NT2/D1 (cell line): Measurements from ENCODE around the gene MORN5.

Experiments
- SUZ12 ChIP-seq: IDR thresholded peaks from 2 replicates; pipeline ENCODE4 v1.6.1; 2011; ENCODE audit not compliant: insufficient read length, insufficient read depth; ENCODE audit errors: extremely low read depth
- YY1 ChIP-seq: IDR thresholded peaks from 2 replicates; pipeline ENCODE4 v1.6.1; 2011; ENCODE audit not compliant: insufficient read length, insufficient read depth
- ZNF274 ChIP-seq: IDR thresholded peaks from 2 replicates; pipeline ENCODE4 v1.6.1; 2011; ENCODE audit warnings: mild to moderate bottlenecking, low read depth, low read length

DNA sequence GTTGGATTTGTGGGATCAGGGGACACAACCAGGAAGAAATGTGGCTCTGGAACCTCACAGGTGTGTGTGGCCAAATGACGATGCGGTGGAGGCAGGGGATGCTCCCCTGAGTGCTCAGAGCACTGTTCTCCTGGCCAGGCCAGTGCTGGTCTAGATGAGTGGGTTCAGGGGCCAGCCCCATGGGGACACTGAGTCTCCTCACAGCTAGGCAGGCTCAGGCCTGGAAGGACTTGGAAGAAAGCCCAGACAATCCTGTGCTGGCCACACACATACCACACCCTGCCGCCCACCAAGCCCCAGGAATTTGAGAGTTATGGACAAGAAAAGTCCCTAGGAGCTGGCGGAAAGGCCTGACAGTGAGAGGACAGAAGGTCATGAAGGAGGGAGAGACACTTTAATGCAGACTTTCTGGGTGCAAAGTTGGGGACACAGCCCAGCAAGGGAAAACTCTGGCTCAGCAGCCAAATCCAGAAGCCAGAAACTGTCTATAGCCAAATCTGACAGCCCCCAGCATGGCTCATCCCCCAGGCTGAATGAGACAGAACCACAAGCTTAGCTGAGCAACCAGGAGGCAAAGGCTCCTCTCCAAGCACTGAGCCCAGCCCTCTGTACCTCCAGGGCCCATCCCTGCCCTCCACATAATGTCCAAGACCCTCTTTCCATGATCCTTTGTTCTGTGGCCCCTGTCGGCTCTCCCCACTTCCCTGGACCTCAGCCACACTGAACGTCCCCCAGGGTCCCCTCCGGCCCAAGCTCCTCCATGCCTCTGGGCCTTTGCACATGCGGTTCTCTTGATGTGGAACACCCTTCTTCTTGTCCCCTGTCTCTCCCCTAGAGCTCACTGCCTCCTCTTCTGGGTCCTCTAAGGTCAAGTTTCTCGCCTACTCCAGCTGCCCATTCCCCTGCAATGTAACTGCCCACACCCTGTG is 46.7 kb downstream of the MORN5 start:
- no peak for TF ChIP-seq ZNF274
- no peak for TF ChIP-seq YY1
- TF ChIP-seq SUZ12, result no peak
